DOHH2 (cell line): ENCODE results near the gene SLC44A3.

Experiments used
- EZH2phosphoT487 ChIP-seq: fragments of 200-600 bp; sonication (generic); IDR thresholded peaks from 2 replicates; pipeline ENCODE4 v1.6.1; 2017; ENCODE audit warnings: borderline replicate concordance, mild to moderate bottlenecking, antibody characterized with exemption, low read length, moderate library complexity, mixed read lengths
- TF ChIP-seq, protein P1 (sequence below): fragments of 200-600 bp; sonication (generic); IDR thresholded peaks from one replicate; pipeline ENCODE4 v1.5.1; 2014; ENCODE audit warnings: antibody characterized with exemption, mild to moderate bottlenecking, low read depth, low read length; ENCODE audit not compliant: poor library complexity, severe bottlenecking

DNA sequence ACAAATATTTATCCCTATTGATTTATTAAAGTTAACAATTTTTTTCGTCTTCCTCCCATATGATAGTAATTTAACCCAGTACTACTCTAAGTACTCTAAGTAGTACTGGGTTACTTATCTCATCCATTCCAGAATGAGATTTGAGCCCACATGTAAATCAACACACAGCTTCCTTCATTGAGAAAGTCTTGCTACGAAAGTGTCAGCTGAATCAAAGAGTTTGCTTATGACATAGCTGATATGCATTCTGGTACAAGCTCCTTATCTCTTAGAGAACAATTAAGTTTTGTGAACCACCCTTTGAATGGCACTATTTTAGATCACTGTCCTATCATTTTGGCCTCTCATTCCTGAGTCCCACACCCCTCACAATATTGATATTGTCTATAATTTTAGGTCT lies 2.4 kb upstream of the SLC44A3 start:
- TF ChIP-seq, protein P1, sequence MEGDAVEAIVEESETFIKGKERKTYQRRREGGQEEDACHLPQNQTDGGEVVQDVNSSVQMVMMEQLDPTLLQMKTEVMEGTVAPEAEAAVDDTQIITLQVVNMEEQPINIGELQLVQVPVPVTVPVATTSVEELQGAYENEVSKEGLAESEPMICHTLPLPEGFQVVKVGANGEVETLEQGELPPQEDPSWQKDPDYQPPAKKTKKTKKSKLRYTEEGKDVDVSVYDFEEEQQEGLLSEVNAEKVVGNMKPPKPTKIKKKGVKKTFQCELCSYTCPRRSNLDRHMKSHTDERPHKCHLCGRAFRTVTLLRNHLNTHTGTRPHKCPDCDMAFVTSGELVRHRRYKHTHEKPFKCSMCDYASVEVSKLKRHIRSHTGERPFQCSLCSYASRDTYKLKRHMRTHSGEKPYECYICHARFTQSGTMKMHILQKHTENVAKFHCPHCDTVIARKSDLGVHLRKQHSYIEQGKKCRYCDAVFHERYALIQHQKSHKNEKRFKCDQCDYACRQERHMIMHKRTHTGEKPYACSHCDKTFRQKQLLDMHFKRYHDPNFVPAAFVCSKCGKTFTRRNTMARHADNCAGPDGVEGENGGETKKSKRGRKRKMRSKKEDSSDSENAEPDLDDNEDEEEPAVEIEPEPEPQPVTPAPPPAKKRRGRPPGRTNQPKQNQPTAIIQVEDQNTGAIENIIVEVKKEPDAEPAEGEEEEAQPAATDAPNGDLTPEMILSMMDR = no peak
- TF ChIP-seq EZH2phosphoT487 = no peak
